Stimulated activated CD8-positive, alpha-beta memory T cell treated with anti-CD3 and anti-CD28 coated beads, Interleukin-15, amount 100 ng/mL, for 4 hours (primary cell): ENCODE results near the gene TTN.

Source experiments
- DNase-seq, 2 donors: peaks; one replicate each; pipeline ENCODE4 v3.0.0-alpha.2; 2020; ENCODE audit warnings: low read depth in 2 of 2

TTN gene

GRCh38 chr2:178734518-178734917, 72.7 kb downstream of the TTN start:
- DNase-seq: no peak

GRCh38 chr2:178733975-178734374, 73.2 kb downstream of the TTN start:
- no peak for DNase-seq

- DNase-seq: no peak
Observed at GRCh38 chr2:178732913-178733312, 74.3 kb downstream of the TTN start.

- no peak for DNase-seq
Observed at GRCh38 chr2:178731300-178731699, 75.9 kb downstream of the TTN start.

GRCh38 chr2:178730049-178730448, 77.2 kb downstream of the TTN start:
- DNase-seq: no peak

GRCh38 chr2:178723786-178724346, 83.4 kb downstream of the TTN start:
- DNase-seq: no peak

- no peak for DNase-seq
Observed at GRCh38 chr2:178722296-178722695, 84.9 kb downstream of the TTN start.

- DNase-seq: no peak
Observed at GRCh38 chr2:178718988-178719387, 88.2 kb downstream of the TTN start.

- no peak for DNase-seq
Observed at GRCh38 chr2:178718283-178718682, 88.9 kb downstream of the TTN start.

GRCh38 chr2:178716394-178716793, 90.8 kb downstream of the TTN start:
- no peak for DNase-seq

GRCh38 chr2:178715366-178715765, 91.9 kb downstream of the TTN start:
- no peak for DNase-seq

GRCh38 chr2:178707476-178707875, 99.7 kb downstream of the TTN start:
- no peak for DNase-seq

GRCh38 chr2:178704876-178705275, 102.3 kb downstream of the TTN start:
- DNase-seq: no peak

- DNase-seq: no peak
Observed at GRCh38 chr2:178702361-178702760, 104.9 kb downstream of the TTN start.

- no peak for DNase-seq
Observed at GRCh38 chr2:178700922-178701342, 106.3 kb downstream of the TTN start.

GRCh38 chr2:178700136-178700535, 107.1 kb downstream of the TTN start:
- DNase-seq: no peak

- DNase-seq: no peak
Observed at GRCh38 chr2:178692845-178693244, 114.4 kb downstream of the TTN start.

- DNase-seq: no peak
Observed at GRCh38 chr2:178689808-178690207, 117.4 kb downstream of the TTN start.

GRCh38 chr2:178683877-178684276, 123.3 kb downstream of the TTN start:
- no peak for DNase-seq

- no peak for DNase-seq
Observed at GRCh38 chr2:178681081-178681480, 126.1 kb downstream of the TTN start.

GRCh38 chr2:178679891-178680290, 127.3 kb downstream of the TTN start:
- no peak for DNase-seq

GRCh38 chr2:178677599-178677998, 129.6 kb downstream of the TTN start:
- no peak for DNase-seq

GRCh38 chr2:178676046-178676445, 131.2 kb downstream of the TTN start:
- no peak for DNase-seq

GRCh38 chr2:178674122-178674521, 133.1 kb downstream of the TTN start:
- no peak for DNase-seq
